ENCODE measurements around the gene NEK9. TPM values are rescaled to one million over a fixed set of nuclear protein-coding genes. Genes with fewer than 3 reads are reported as not detected.

Gene NEK9
- total and polyA plus RNA-seq, 9 of the 15 experiments (the other 6 are each of a cell fraction or from before 2014, with no cell fraction given): 2.8 to 39.6 (median 19.8) TPM

DNA sequence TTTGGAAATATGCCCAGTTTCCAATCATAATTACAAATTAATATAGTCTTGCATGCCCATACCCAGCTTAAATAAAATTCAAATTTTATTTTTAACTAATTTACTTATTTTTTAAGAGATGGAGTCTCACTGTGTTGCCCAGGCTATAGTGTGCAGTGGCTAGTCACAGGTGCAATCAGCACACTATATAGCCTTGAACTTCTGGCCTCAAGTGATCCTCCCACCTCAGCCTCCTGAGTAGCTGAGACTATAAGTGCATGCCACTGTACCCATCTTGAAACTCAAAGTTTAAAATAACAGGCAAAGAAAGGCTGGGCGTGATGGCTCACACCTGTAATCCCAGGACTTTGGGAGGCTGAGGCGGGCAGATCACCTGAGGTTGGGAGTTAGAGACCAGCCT, 85.9 kb downstream of the NEK9 start (continued):
- TF ChIP-seq CTCFL (IDR thresholded peaks at IDR 0.05; ENCODE audit: borderline replicate concordance, insufficient read depth, low read depth, low read length, poor library complexity, severe bottlenecking) (no peak), FOS (IDR thresholded peaks at IDR 0.05; ENCODE audit: extremely low read depth, insufficient read length) (no peak), ETV5 (CRISPR knock-in tag; IDR thresholded peaks at IDR 0.05; ENCODE audit: low read depth) (no peak), RBM22 (IDR thresholded peaks at IDR 0.05; ENCODE audit: low read depth, low read length, poor library complexity, severe bottlenecking) (no peak), NCOR1 (IDR thresholded peaks at IDR 0.05) (no peak), HMGN3 (IDR thresholded peaks at IDR 0.05; ENCODE audit: borderline replicate concordance, extremely low read depth, insufficient read length, low read depth, low read length) (no peak), POLR2AphosphoS2 (IDR thresholded peaks at IDR 0.05; ENCODE audit: low read length) (no peak), ZNF263 (CRISPR knock-in tag; IDR thresholded peaks at IDR 0.05; ENCODE audit: borderline replicate concordance) (no peak), ZNF766 (CRISPR knock-in tag; conservative IDR thresholded peaks at IDR 0.05) (no peak), ZNF445 (CRISPR knock-in tag; IDR thresholded peaks at IDR 0.05; ENCODE audit: low read depth) (no peak), MTA1 (IDR thresholded peaks at IDR 0.05; ENCODE audit: borderline replicate concordance) (no peak), ESRRA (IDR thresholded peaks at IDR 0.05; ENCODE audit: borderline replicate concordance, low read depth) (no peak), TBP (optimal IDR thresholded peaks at IDR 0.05; ENCODE audit: low read depth, low read length) (no peak), PRPF4 (IDR thresholded peaks at IDR 0.05; ENCODE audit: insufficient read depth, low read depth, low read length, poor library complexity, severe bottlenecking) (no peak), MECOM (CRISPR knock-in tag; IDR thresholded peaks at IDR 0.05) (no peak)
- TF ChIP-seq, protein P1, sequence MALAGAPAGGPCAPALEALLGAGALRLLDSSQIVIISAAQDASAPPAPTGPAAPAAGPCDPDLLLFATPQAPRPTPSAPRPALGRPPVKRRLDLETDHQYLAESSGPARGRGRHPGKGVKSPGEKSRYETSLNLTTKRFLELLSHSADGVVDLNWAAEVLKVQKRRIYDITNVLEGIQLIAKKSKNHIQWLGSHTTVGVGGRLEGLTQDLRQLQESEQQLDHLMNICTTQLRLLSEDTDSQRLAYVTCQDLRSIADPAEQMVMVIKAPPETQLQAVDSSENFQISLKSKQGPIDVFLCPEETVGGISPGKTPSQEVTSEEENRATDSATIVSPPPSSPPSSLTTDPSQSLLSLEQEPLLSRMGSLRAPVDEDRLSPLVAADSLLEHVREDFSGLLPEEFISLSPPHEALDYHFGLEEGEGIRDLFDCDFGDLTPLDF (CRISPR knock-in tag; IDR thresholded peaks at IDR 0.05): no peak
